Daoy (cell line): ENCODE data around the gene PARP1. TPM values are rescaled to one million over a fixed set of nuclear protein-coding genes. Genes with fewer than 3 reads are reported as not detected.

Experiments
- DNase-seq: peaks from one replicate; pipeline ENCODE4 v3.0.0-alpha.2; 2015; ENCODE audit warnings: low read depth
- total RNA-seq: library from RNA; depleted of rRNA; stranded (reverse); fragments of >200 nt; shearing (Covaris generic); gene quantifications from 2 replicates; pipeline ENCODE4 v1.2.3, GENCODE V29; 2014

The PARP1 gene
- total RNA-seq, 1 experiment from 2014 or later, result 242 TPM

DNA sequence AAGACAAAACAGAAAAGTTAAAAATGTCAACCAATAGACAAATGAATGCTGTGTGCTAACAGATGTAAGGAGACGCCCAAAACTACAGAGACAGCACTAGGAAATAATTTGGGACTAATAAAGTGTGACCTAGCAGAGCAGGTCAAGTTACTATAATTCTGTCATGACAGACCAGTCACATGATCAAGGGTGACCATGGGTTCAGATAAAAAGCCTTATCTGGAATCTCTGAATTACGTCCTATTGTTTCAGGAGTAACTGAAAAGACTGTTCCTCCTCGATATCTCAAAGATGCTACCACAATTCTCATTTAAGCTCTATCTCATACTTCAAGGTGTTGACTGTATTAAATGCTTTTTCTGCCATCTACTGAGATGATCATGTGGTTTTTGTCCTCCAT is 31.6 kb downstream of the PARP1 start:
- no peak for DNase-seq

GRCh38 chr1:226373376-226373775 is 34.5 kb downstream of the PARP1 start:
- DNase-seq, result no peak

DNA sequence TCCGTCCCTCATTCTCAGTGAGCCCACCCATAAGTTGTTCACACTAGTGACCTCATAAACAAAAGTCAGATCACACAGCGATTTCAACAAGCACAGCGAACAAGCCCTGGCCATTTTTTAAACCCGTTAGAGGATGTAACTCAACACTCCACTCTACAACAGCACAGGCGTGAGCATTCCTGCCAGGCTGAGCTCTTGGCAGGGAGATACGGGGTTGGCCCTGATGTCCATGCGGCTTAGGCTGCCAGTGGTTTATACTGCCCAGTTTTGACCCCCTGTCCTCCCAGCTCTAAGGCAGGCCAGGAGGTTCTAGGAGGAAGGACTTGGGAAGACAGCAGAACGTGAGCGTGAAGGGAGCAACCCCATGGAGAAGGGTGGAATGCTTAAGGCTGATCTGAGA is 35.0 kb downstream of the PARP1 start:
- DNase-seq, result no peak

DNA sequence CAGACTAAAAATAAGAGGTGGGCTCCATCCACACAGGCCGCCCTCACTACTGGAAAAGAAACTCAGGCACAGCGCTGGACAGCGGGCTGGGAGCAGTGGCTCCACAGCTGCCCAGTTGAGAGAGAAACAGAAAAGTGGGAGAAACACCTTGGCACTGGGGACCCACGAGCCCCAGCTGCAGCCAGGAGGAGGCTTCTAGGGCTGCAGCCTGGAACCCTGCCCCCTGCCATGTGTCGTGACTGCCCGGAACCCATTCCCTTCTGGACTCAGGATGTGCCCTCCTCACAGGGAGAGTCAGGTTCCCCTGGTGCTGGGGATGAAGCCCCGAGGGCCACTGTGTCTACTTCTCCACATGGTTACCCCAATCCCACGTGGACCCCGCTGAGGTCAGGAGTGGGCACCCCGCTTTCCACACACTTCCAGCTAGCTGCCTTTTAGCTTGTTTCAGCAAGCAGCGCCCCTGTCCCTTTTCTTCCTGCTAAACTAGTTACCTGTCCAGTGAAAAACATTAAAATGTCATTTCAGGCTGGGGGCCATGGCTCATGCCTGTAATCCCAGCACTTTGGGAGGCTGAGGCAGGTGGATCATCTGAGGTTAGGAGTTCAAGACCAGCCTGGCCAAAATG is 35.9 kb downstream of the PARP1 start:
- no peak for DNase-seq

- DNase-seq, result no peak
Observed at GRCh38 chr1:226371027-226371694, 36.7 kb downstream of the PARP1 start.

DNA sequence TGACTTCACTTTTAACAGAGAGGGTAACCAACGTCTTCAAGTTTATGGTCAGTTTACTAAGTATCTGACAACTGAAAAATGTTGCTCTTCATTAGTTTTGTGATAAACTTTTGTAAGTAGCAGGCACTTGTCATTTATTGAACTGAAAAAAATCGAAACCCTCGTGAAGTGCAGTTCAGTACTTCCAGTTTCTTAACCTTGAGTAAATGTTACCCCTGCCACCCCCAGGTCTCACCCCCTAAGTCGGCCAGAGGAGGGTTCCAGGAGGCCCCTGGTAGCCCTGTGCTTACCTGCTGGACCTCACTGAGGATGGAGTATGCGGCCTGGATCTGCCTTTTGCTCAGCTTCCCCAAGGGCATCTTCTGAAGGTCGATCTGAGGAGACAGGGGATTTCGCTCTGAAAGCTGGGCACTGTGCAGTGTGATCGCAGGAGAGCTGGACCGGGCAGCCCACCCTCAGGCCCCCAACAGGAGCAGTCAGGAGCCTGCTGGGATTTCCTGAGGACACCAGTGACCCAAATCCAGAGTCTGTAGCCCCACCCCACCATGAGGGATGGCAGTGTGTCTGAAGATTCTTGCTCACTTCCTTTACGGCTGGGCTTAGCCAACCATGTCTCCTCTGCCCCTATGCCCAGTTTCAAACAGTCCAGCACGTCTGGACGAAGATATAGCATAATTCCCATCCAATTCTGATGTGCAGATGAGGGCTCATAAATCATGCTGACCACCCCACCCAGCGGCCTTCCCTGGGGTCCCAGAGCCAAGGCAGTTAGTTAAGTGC is 37.6 kb downstream of the PARP1 start:
- DNase-seq, result no peak

DNA sequence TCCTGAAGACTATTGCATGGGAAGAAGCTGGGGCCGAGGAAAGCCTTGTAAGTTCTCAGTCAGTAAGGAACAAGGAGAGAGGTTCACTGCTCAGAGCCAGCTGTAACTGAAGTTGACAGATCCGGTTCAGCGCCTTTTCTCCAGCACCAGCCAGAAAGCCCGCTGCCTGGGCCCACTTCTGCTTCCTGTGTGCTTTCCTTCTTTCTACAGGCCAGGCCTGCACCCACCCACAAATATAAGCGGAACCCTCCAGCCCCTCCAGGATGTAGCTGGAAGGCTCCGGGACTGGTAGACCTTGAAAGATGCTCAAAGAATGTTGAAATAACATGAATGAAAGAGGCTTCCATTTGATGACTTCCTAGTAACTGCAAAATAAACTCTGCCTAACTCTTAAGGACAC is 38.8 kb downstream of the PARP1 start:
- no peak for DNase-seq

DNA sequence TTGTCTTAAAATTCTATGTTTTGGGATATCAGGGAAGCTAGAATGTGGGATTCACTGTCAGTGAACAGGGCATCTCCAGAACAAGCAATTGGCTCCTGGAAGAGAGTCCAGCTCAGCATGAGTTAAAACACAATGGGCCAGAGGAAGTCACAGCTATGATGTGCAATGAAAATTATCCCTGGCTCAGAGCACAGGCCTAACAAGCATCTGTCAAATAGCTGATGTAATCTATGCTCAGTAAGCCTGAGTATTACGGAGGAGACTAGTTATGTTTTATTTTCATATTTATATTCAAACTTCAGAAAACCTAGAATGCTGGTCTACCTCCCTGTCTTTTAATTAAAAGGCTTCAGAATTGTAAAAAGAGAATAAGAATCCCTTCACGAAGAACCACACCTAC is 41.6 kb downstream of the PARP1 start:
- no peak for DNase-seq

- DNase-seq, result no peak
Observed at GRCh38 chr1:226365831-226366231, 42.1 kb downstream of the PARP1 start.

GRCh38 chr1:226364901-226365565 is 42.9 kb downstream of the PARP1 start:
- DNase-seq, result no peak

DNA sequence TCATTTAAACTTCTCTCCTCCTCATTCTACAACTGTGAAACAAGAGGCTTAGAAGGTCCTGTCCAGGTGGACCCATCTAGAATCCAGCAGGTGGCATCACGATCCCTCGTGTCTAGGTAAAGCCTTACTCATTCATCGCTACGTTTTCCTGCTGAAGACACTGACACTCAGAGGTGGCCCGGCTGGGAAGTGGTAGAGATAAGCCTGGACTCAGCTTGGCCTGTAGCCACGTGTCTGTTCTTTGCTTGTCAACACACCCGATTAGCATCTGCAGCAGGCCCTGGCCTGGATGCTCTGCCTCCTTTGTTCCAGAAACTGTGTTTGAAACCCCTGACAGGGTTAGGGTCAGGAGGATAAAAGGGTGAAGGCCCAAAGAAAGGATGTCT is 43.4 kb downstream of the PARP1 start:
- no peak for DNase-seq

- DNase-seq, result no peak
Observed at GRCh38 chr1:226363801-226364513, 43.9 kb downstream of the PARP1 start.

- no peak for DNase-seq
Observed at GRCh38 chr1:226362891-226363447, 44.9 kb downstream of the PARP1 start.

DNA sequence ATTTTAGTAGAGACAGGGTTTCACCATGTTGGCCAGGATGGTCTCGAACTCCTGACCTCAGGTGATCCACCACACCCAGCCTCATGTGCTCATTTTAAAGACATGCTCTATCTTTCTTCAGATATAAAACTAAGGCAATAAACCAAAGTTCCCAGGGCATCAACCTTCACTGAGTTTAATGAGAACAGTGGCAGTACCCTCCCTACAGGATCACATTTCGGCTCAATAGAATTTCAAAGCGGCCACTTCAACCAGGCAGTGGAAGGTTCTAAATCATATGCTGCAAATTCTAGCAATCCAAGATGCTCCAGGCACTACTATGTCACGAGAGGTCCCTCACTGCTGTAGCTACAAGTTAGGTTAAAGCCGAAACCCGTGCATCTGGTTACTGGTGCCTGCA is 45.5 kb downstream of the PARP1 start:
- no peak for DNase-seq

DNA sequence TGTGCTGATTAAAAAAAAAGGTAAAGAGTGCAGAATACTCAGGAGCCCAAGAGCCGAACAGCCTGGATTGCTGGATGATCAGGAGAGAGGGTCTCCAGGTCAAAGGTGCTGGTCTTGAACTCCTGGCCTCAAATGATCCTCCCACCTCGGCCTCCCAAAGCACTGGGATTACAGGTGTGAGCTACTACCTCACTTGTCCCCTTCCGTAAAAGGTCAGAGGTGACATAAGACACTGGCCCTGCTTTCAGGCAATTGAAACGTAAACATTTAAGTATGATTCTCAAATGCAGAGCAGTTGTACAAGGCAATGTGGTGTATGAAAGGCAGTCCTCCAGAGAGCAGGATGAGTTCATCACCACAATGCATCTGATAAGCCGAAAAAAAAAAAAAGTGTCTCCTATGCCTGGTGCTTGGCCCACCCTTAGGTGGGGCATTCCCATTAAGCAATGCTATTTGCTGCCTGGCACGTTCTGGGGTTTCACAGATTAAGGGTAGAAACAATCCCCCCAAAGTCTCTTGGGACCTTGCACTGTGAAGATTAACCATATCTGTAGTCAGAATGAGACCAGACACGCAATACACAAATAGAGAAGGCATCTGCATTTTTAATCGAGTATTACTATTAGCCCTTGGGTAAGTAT is 47.7 kb downstream of the PARP1 start:
- DNase-seq, result no peak

GRCh38 chr1:226357416-226357815 is 50.5 kb downstream of the PARP1 start:
- no peak for DNase-seq

DNA sequence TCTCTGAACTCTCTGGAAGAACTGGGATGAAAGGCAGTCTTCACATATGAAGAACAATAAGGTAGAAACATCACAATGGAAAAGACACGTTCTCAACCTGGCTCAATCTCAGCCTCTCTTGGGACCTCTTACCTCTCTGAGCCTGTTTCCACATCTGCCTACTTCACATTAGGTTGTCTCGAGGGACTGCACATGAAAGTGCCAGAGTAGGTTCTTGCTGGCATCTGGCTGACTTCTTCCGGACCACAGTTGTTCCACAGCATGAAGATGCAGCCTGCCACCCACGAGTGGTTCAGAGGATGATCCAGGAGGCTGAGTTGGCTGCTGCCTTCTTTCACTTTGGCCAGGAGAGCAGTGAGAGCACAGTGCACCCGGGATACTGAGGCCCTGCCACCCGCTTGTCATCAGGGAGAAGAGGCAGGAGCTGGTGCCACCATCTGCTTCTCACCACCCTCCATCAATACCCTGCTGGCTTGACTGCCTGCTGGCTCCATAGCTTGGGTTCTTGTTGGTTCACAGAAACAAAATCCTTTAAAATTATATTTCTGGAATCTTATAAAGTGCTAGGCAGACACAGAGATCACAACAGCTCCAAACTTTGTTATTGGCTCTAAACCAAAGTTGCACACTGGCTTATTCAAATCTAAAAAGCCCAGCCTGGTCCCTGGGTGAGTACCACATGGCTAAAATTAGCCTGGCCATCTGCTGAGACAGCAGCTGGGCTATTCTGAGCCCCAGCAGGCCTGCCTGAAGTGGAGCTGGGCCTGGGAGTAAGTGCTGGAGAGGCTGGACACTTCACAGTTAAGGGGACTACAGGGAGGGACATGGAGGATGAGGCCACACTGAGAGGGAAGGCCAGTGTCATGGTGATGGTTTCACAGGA is 52.0 kb downstream of the PARP1 start:
- no peak for DNase-seq

GRCh38 chr1:226355016-226355415 is 52.9 kb downstream of the PARP1 start:
- no peak for DNase-seq

DNA sequence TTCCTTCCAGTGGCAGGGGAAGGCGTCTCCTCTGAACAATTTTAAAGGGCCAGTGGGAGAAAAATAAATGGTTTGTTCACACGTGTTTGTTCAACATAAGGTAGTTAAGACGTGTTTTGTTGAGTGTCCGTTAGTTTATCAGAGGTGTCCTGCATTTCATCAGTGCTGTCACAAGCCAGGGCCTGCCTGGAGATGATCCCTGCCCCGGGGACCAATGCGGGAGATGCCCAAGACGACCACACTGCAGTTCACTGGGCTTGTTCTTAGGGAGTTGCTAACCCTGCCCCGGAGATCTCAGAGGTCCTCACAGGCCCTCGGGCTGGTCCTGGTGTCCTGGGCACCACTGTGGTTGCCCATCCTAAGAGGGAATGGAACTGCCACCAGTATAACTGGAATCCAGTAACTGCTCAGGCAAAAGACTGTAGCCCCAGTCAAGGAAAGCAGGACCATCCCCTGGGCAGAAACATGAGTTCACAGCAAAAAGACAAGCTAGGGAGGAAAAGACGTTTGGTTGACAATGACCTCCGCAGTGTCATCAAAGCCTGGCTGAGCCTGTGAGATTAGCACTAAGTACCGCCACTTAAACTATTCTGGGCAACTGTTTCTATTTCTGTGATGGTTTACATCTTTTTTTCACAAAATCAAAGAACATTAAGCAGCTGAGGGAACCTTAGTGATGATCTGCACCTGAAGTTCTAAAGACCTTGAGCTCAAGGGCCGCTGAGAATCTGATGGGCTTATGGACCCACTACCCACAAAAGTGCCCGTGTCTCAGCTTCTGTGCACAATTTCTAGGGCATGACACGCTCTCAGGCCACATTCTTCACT is 54.0 kb downstream of the PARP1 start:
- DNase-seq, result no peak
